CD4-positive, alpha-beta T cell (primary cell): ENCODE measurements around the gene GRN. TPM values are rescaled to one million over a fixed set of nuclear protein-coding genes. Genes with fewer than 3 reads are reported as not detected.
A peak's percentile ranks its signal among the peaks of the same experiment; 100 is the strongest.

Source experiments
- ATAC-seq: fragments of 200-7000 bp; cut with Tn5 transposase; one replicate; pipeline ENCODE4 v1.10.0; 2022; ENCODE audit warnings: mild to moderate bottlenecking; ENCODE audit not compliant: poor library complexity
- CTCF ChIA-PET: fragments of 350-600 bp; sonication (Branson Sonifier 250); formaldehyde crosslinking; loops from one replicate; lab custom pipeline; 2021; ENCODE audit warnings: antibody characterized with exemption, inconsistent platforms; lab: Charles Lee
- POLR2A ChIA-PET: fragments of 350-600 bp; sonication (Branson Sonifier 250); formaldehyde crosslinking; loops from one replicate; lab custom pipeline; 2021; ENCODE audit warnings: antibody characterized with exemption, inconsistent platforms; lab: Charles Lee
- DNase-seq, 14 experiments: peaks; one replicate each; pipeline ENCODE4 v3.0.0-alpha.2; 2013 to 2020; ENCODE audit warnings: mixed read lengths in 2 of 14
- H3K27ac ChIP-seq, 2 donors: one replicate each; pipeline versions ENCODE4 v1.5.1 to v1.7.0; 2013; ENCODE audit warnings: low read length in 2 of 2, low read depth in 1 of 2, mild to moderate bottlenecking in 1 of 2
- H3K27me3 ChIP-seq, 2 experiments: 1 replicate in 1 of 2; 2 replicates in 1 of 2; pipeline versions ENCODE4 v1.6.1 to v1.7.0; 2013; ENCODE audit warnings: low read length in 2 of 2, control low read depth in 1 of 2, mild to moderate bottlenecking in 1 of 2, moderate library complexity in 1 of 2; ENCODE audit not compliant: insufficient read depth in 2 of 2, control insufficient read depth in 1 of 2
- H3K36me3 ChIP-seq: one replicate; pipeline ENCODE4 v1.6.1; 2013; ENCODE audit warnings: low read length, control low read depth; ENCODE audit not compliant: insufficient read depth
- H3K4me1 ChIP-seq: one replicate; pipeline ENCODE4 v1.6.1; 2013; ENCODE audit warnings: low read length, control low read depth; ENCODE audit not compliant: insufficient read depth
- H3K4me3 ChIP-seq: one replicate; pipeline ENCODE4 v1.5.1; 2013; ENCODE audit warnings: mild to moderate bottlenecking, low read length, moderate library complexity
- H3K9me3 ChIP-seq, 2 experiments: 1 replicate in 1 of 2; 2 replicates in 1 of 2; pipeline versions ENCODE4 v1.6.1 to v1.7.0; 2013; ENCODE audit warnings: low read length in 2 of 2, mild to moderate bottlenecking in 2 of 2, control low read depth in 1 of 2, moderate library complexity in 1 of 2; ENCODE audit not compliant: control insufficient read depth in 1 of 2, insufficient read depth in 1 of 2
- H3K27ac Mint-ChIP-seq: one replicate; pipeline ENCODE4 v1.8.0; 2020; ENCODE audit warnings: mixed read lengths
- H3K27me3 Mint-ChIP-seq: one replicate; pipeline ENCODE4 v1.8.0; 2021; ENCODE audit warnings: mixed read lengths
- H3K36me3 Mint-ChIP-seq: one replicate; pipeline ENCODE4 v1.8.0; 2021; ENCODE audit warnings: low read depth, mixed read lengths
- H3K4me1 Mint-ChIP-seq: one replicate; pipeline ENCODE4 v1.8.0; 2021; ENCODE audit warnings: low read depth, mixed read lengths
- H3K4me3 Mint-ChIP-seq: one replicate; pipeline ENCODE4 v1.8.0; 2020; ENCODE audit warnings: mild to moderate bottlenecking, mixed read lengths
- H3K9me3 Mint-ChIP-seq: one replicate; pipeline ENCODE4 v1.8.0; 2020; ENCODE audit warnings: mixed read lengths
- CTCF ChIP-seq: fragments of 200-600 bp; IDR thresholded peaks from one replicate; pipeline ENCODE4 v1.8.0; 2022; ENCODE audit warnings: antibody characterized with exemption, mild to moderate bottlenecking
- intact Hi-C, 2 experiments: fragments of 100-400 bp; cut with DNase I in 1 of 2; cut with micrococcal nuclease in 1 of 2; formaldehyde crosslinking; loops; one replicate each; pipeline versions ENCODE4 v1.15.1 to v1.9.0; 2023 to 2025; cut with DNase I, micrococcal nuclease
- total RNA-seq, 174 experiments: library from RNA in 2 of 174; stranded (reverse) in 2 of 174; gene quantifications; one replicate each; pipeline ENCODE4 v1.2.3 and lab custom pipeline; 2021 to 2026

Gene GRN
- total RNA-seq, 2 experiments from 2014 or later = 15.3 to 16.1 TPM

- H3K27ac ChIP-seq = no peak overlapping the region
- peaks cover 11% of the 10 kb centered on the region for H3K36me3 ChIP-seq
- ATAC-seq = peak; percentile 35
- intact Hi-C loops = no loop called here
- no peak for TF ChIP-seq CTCF
- DNase-seq = peak in 13 of 14 experiments; percentile 42 to 76 (median 56)
- Mint-ChIP-seq H3K36me3 (no peaks in the 10 kb centered on the region), H3K4me1 (peaks cover 17% of the 10 kb centered on the region), H3K4me3 (peak overlapping the region; percentile 75), H3K27me3 (peaks cover 4% of the 10 kb centered on the region), H3K27ac (no peak overlapping the region), H3K9me3 (no peaks in the 10 kb centered on the region)
- peaks cover 13% of the 10 kb centered on the region for H3K4me1 ChIP-seq
- ChIA-PET CTCF (interaction anchor here (0.6 to 2.8 kb wide), 8 partner anchors 8 to 411 kb away, joined by 3 to 17 read pairs (median 6); partner anchors contain the start of genes FAM171A2, GRN and TMUB2), POLR2A (interaction anchor here (1.0 to 4.6 kb wide), 8 partner anchors 8 to 168 kb away, joined by 3 to 38 read pairs (median 8); partner anchors contain the start of genes FAM171A2, GRN, SLC25A39 and TMUB2)
- H3K27me3 ChIP-seq = no peaks in the 10 kb centered on the region
- no peaks in the 10 kb centered on the region for H3K9me3 ChIP-seq
- no peak overlapping the region for H3K4me3 ChIP-seq
Measured at GRCh38 chr17:44354582-44355561, 9.8 kb downstream of the GRN start.

GRCh38 chr17:44355642-44356099 is 10.6 kb downstream of the GRN start:
- peaks cover 16% of the 10 kb centered on the region for H3K4me1 Mint-ChIP-seq
- intact Hi-C loops = no loop called here
- H3K36me3 Mint-ChIP-seq = no peaks in the 10 kb centered on the region
- ATAC-seq = no peak
- no peak for DNase-seq
- H3K4me3 Mint-ChIP-seq = peak overlapping the region; percentile 63
- CTCF ChIA-PET = interaction anchor here (2.8 kb wide), 2 partner anchors 10 to 145 kb away, joined by 10 to 17 read pairs; partner anchors contain the start of gene GRN
- Histone ChIP-seq H3K9me3 (no peaks in the 10 kb centered on the region), H3K27me3 (no peaks in the 10 kb centered on the region), H3K4me3 (no peak overlapping the region), H3K27ac (no peak overlapping the region), H3K36me3 (peaks cover 11% of the 10 kb centered on the region), H3K4me1 (peaks cover 10% of the 10 kb centered on the region)
- TF ChIP-seq CTCF = no peak
- H3K9me3 Mint-ChIP-seq = no peaks in the 10 kb centered on the region
- no peak overlapping the region for H3K27ac Mint-ChIP-seq
- H3K27me3 Mint-ChIP-seq = peaks cover 8% of the 10 kb centered on the region
- POLR2A ChIA-PET = interaction anchor here (2.3 to 4.6 kb wide), 2 partner anchors 137 to 169 kb away, joined by 9 to 38 read pairs; partner anchors contain the start of genes TMUB2 and UBTF

- ChIA-PET CTCF (interaction anchor here (2.8 kb wide), 1 partner anchor 11 kb away, joined by 17 read pairs; the partner anchor contains the start of gene GRN), POLR2A (interaction anchor here (2.3 to 4.6 kb wide), 2 partner anchors 137 to 170 kb away, joined by 9 to 38 read pairs; partner anchors contain the start of genes TMUB2 and UBTF)
- H3K27ac ChIP-seq = no peak overlapping the region
- Mint-ChIP-seq H3K36me3 (no peaks in the 10 kb centered on the region), H3K4me3 (peak overlapping the region; percentile 25), H3K27me3 (peaks cover 9% of the 10 kb centered on the region), H3K4me1 (peaks cover 12% of the 10 kb centered on the region), H3K27ac (no peak overlapping the region), H3K9me3 (no peaks in the 10 kb centered on the region)
- no peak overlapping the region for H3K4me3 ChIP-seq
- ATAC-seq = no peak
- no peaks in the 10 kb centered on the region for H3K9me3 ChIP-seq
- no peak for TF ChIP-seq CTCF
- peaks cover 11% of the 10 kb centered on the region for H3K36me3 ChIP-seq
- no peak for DNase-seq
- H3K4me1 ChIP-seq = peaks cover 5% of the 10 kb centered on the region
- intact Hi-C loops = no loop called here
- H3K27me3 ChIP-seq = peaks cover 0 to 3% of the 10 kb centered on the region in 2 experiments
Measured at GRCh38 chr17:44356241-44356640, 11.1 kb downstream of the GRN start.
